Measurements from ENCODE around the gene KDM2A. TPM values are rescaled to one million over a fixed set of nuclear protein-coding genes. Genes with fewer than 3 reads are reported as not detected.
"Not testable (repeated sequence)": the region's sequence is repeated elsewhere in the genome, so short reads cannot be mapped to it uniquely, and the experiment has no call there.

KDM2A gene
- total RNA-seq, 1 donor from 2014 or later, result 34.1 TPM

GRCh38 chr11:67167719-67168118 lies 48.7 kb downstream of the KDM2A start:
- TF ChIP-seq, protein P1, sequence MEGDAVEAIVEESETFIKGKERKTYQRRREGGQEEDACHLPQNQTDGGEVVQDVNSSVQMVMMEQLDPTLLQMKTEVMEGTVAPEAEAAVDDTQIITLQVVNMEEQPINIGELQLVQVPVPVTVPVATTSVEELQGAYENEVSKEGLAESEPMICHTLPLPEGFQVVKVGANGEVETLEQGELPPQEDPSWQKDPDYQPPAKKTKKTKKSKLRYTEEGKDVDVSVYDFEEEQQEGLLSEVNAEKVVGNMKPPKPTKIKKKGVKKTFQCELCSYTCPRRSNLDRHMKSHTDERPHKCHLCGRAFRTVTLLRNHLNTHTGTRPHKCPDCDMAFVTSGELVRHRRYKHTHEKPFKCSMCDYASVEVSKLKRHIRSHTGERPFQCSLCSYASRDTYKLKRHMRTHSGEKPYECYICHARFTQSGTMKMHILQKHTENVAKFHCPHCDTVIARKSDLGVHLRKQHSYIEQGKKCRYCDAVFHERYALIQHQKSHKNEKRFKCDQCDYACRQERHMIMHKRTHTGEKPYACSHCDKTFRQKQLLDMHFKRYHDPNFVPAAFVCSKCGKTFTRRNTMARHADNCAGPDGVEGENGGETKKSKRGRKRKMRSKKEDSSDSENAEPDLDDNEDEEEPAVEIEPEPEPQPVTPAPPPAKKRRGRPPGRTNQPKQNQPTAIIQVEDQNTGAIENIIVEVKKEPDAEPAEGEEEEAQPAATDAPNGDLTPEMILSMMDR (conservative IDR thresholded peaks at IDR 0.05; ENCODE audit: low read depth, low read length), result no peak
- no peak for DNase-seq (ENCODE audit: low read depth)
- H3K4me3 ChIP-seq (ENCODE audit: low read depth, low read length), result no peak overlapping the region

- not testable (repeated sequence) for H3K4me3 ChIP-seq (ENCODE audit: low read depth, low read length); DNase-seq (ENCODE audit: low read depth)
Measured at GRCh38 chr11:67168911-67169310, 49.8 kb downstream of the KDM2A start.

- TF ChIP-seq, protein P1 (conservative IDR thresholded peaks at IDR 0.05; ENCODE audit: low read depth, low read length), result no peak
- no peak overlapping the region for H3K4me3 ChIP-seq (ENCODE audit: low read depth, low read length)
- DNase-seq (ENCODE audit: low read depth), result no peak
Measured at GRCh38 chr11:67174311-67174710, 55.2 kb downstream of the KDM2A start.

- H3K4me3 ChIP-seq (ENCODE audit: low read depth, low read length), result no peak overlapping the region
- TF ChIP-seq, protein P1 (conservative IDR thresholded peaks at IDR 0.05; ENCODE audit: low read depth, low read length), result no peak
- DNase-seq (ENCODE audit: low read depth), result no peak
Measured at GRCh38 chr11:67177399-67178281, 58.6 kb downstream of the KDM2A start.

- H3K4me3 ChIP-seq (ENCODE audit: low read depth, low read length), result no peak overlapping the region
- no peak for DNase-seq (ENCODE audit: low read depth)
- TF ChIP-seq, protein P1 (conservative IDR thresholded peaks at IDR 0.05; ENCODE audit: low read depth, low read length), result no peak
Measured at GRCh38 chr11:67178421-67178820, 59.4 kb downstream of the KDM2A start.

DNA sequence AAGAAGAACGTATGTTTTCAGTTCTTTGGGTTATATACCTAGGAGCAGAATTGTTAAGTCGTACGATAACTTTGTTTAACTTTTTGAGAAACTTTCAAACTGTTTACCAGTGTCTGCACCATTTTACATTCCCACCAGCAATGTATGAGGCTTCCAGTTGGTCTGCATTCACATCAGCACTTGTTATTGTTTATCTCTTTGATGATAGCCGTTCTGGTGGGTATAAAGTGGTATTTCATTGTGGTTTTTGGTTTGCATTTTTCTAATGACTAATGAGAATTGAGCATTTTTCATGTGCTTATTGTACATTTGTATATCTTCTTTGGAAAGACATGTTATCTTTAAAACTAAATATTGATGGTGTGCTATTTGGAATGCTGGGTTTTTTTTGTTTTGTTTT lies 59.8 kb downstream of the KDM2A start:
- H3K4me3 ChIP-seq (ENCODE audit: low read depth, low read length), result no peak overlapping the region
- no peak for DNase-seq (ENCODE audit: low read depth)
- TF ChIP-seq, protein P1 (conservative IDR thresholded peaks at IDR 0.05; ENCODE audit: low read depth, low read length), result no peak

DNA sequence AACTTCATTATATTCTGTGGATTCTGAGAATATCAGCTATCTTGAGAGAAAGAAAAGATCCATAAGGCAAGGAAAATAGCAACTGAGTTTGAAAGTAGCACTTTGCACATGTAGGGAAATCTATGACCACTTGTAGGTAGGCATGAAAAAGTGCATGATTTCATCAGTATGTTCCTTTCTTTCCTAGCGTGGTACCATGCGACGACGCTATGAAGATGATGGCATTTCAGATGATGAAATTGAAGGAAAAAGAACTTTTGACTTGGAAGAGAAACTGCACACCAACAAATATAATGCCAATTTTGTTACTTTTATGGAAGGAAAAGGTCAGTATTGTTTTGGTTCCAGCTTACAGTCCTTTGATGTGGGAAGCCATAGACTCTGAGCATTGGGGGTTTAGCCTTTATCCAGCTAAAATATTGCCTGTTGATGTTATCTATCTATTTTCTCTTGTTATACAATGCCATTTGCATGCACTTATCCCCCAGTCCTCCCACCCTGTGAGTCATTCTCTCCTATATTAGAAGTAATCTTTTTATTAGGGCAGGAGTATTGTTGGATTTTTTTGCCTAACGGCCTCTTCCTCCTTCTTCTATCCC lies 60.9 kb downstream of the KDM2A start:
- no peak for DNase-seq (ENCODE audit: low read depth)
- no peak overlapping the region for H3K4me3 ChIP-seq (ENCODE audit: low read depth, low read length)
- TF ChIP-seq, protein P1 (conservative IDR thresholded peaks at IDR 0.05; ENCODE audit: low read depth, low read length), result no peak
